GM18870 (cell line): ENCODE measurements around the gene METTL8.
A peak's percentile ranks its signal among the peaks of the same experiment; 100 is the strongest.
"Not testable (repeated sequence)": the region's sequence is repeated elsewhere in the genome, so short reads cannot be mapped to it uniquely, and the experiment has no call there.

Experiments
- ATAC-seq: cut with Tn5 transposase; IDR thresholded peaks from one replicate; pipeline ENCODE4 v1.9.1; 2021; ENCODE audit warnings: moderate library complexity; ENCODE audit not compliant: unreplicated experiment

METTL8 gene

DNA sequence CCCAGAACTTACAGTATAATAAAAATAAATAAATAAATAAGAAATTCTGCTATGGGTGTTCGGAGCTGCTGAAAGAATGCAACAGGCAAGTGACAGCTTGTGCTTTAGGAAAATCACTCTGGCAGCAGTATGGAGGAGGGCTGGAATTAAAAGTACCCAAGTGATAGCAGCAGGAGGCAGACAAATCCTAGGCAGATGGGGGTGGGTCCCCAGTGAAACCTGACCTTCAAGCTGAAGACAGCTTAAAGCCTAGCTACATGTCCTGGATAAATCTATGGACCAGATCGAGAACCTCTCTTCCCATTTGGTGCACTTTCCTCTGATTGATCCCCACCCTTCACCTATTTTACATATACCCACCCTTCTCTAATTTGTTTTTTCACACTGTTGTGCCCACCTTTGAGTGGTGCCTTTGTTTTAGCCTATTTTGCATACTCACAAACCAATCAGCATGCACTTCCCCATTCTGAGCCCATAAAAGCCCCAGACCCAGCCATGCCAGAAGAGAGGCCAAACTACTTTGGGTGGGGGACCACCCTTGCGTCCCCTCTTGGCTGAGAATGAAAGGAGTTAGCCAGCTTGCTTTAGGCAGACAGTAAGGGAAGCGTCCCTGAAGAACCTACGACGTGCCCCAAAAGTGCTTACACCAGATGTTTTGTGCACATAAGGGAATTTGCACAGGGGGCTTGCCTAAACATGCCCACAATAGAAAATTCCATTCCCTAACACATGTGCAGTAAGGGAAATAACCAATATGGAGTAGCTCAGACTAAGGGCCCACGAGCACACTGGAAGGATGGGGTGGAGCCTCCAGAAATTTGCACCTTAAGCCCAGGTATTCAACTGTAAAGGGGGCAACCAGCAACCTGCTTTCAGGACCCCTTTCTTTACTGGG lies 3.0 kb downstream of the METTL8 start:
- ATAC-seq = no peak

DNA sequence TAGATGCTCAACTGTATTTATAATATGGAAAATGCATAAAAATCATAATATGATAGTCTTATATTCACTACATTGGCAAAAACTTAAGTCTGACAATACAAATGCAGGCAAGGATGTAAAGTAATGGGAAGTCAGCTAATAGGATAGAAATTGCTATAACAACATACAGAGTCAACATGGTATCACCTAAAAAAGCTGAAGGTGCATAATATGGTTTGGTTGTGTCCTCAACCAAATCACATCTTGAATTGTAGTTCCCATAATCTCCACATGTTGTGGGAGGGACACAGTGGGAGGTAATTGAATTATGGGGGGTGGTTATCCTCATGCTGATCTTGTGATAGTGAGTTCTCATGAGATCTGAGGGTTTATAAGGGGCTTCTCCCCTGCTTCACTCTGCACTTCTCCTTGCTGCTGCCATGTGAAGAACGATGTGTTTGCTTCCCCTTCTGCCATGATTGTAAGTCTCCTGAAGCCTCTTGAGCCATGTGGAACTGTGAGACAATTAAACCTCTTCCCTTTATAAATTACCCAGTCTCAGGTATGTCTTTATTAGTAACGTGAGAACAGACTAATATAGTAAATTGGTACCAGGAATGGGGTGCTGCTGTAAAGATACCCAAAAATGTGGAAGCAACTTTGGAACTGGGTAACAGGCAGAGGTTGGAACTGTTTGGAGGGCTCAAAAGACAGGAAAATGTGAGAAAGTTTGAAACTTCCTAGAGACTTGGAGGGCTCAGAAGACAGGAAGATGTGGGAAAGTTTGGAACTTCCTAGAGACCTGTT lies 10.9 kb downstream of the METTL8 start:
- ATAC-seq = not testable (repeated sequence)

- ATAC-seq = no peak
Measured at GRCh38 chr2:171420728-171421563, 12.8 kb downstream of the METTL8 start.

DNA sequence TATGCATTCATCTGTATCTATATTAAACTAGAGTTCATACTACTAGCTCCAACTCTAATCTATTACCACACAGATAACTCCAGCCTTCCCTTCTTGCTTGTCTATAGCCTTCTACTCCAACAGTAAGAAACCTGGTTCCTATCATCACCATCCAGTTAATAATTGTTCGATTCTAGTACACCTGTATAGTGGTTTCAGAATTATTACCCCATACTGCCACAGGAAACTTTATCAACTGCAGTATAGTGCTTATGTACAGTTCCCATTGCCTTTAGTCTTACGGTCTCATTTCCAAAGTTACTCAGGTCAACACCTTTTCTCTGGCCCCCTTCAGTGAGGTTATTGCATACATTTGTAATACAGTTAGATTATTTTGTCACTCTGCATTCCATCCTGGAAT lies 14.5 kb downstream of the METTL8 start:
- no peak for ATAC-seq

GRCh38 chr2:171416009-171416926 lies 17.5 kb downstream of the METTL8 start:
- peak; percentile 85 for ATAC-seq

DNA sequence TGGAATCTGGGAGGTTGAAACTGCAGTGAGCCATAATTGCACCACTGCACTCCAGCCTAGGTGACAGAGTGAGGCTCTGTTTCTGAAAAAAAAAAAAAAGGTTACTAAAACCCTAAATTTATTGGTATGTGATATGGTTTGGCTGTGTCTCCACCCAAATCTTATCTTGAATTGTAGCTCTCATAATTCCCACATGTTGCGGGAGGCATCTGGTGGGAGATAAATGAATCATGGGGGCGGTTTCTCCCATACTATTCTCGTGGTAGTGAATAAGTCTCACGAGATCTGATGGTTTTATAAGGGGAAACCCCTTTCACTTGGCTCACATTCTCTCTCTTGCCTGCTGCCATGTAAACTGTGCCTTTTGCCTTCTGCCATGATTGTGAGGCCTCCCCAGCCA lies 19.1 kb downstream of the METTL8 start:
- ATAC-seq = not testable (repeated sequence)

- ATAC-seq = no peak
Measured at GRCh38 chr2:171412571-171413175, 21.1 kb downstream of the METTL8 start.

GRCh38 chr2:171411791-171412483 lies 21.9 kb downstream of the METTL8 start:
- ATAC-seq = no peak

DNA sequence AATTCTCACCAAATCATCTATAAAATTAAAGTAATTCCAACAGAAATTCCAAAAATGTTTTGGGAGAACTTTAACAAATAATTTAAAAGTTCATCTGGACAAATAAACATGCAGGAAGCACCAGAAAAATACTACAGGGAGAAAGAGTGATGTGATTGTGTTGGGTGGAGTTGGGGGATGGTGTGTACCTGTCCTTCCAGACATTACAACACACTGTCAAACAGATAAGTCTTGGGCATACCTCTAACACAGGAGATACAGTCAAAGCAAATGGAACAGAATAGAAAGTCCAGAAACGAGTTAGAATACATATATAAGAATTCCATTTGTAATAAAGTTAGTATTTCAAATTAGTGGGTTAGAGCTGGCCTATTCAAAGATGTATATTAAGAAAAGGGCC lies 22.6 kb downstream of the METTL8 start:
- ATAC-seq = no peak

DNA sequence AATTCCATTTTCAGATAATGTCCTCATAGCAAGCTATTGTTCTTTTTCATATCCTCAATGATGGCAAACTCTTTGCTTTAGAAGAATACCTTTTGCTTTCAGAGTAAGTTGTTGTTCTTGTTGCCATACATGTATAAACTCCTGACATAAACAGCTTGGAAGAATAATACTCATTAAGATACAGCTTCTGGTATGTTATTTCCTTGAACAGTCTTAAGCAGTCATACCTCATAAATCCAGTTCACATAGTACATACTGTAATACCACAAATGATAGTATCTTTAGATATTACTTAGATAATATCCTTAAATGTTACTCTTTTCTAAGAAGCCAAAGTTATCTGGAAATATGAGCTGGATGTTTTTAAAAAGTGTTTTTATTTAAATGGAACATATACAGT lies 23.2 kb downstream of the METTL8 start:
- ATAC-seq = no peak

DNA sequence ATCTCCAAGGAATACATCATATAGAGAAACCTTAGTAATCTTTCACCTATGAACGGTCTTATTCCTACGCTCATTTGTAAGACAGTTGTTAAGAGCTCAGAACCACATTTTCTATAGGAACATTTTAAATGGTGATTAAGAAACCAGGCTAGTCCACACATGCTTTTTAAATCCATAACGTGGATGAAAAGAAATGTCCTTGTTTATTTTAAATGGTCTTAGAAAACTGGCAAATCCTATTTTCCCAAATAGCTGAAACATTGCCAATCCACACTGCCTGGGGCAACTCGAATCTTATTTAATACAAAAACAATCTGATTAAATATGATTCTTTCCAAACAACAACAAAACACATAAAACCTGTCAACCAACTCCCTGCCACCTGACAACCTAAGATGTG lies 23.7 kb downstream of the METTL8 start:
- ATAC-seq = no peak

GRCh38 chr2:171409436-171409971 lies 24.3 kb downstream of the METTL8 start:
- no peak for ATAC-seq

DNA sequence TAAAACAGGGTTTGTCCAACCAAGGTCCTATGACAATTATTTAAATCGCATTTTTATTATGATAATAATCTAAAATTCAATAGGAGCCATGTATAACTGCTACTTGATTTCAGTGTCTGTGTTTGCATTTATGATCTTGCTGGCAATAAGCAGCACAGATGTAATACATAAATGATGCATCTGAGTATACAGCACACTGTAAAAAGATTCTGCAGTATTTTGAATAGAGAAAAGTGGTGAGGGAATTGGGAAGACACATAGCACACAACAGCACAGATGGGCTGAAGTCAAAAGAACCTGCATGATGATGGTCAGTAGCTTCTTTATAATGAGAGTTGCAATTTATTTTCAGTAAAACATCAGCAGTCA lies 26.1 kb downstream of the METTL8 start:
- no peak for ATAC-seq

DNA sequence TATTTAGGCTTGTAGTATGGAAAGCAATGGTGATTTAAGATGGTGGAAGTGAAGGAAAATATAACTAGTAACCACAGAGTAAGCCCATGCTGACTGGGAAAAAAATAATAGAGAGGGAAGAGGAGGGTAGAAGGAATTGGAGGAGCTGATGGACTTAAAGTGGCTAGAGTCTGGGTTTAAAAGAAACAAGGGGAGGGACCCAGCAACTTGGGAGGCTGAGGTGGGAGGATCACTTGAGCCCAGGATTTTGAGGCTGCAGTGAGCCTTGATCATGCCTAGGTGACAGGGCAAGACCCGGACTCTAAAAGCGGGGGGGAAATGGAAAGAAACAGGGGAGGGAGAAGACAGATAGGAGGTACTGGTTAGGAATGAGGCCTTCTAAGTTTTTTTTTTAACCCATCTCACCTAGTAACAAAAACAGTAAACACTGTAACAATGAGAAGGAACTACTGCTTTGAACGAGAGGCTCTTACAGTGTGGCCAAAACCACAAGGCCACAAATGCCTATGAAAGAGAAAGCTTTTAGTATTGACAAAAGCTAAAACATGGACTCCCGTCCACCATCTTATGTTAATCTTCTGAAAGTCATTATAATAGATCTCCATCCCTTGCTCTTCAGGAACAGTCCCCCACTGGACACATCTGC lies 26.6 kb downstream of the METTL8 start:
- ATAC-seq = peak; percentile 55

- ATAC-seq = peak; percentile 48
Measured at GRCh38 chr2:171406044-171406443, 27.7 kb downstream of the METTL8 start.

GRCh38 chr2:171405546-171405945 lies 28.2 kb downstream of the METTL8 start:
- ATAC-seq = no peak

DNA sequence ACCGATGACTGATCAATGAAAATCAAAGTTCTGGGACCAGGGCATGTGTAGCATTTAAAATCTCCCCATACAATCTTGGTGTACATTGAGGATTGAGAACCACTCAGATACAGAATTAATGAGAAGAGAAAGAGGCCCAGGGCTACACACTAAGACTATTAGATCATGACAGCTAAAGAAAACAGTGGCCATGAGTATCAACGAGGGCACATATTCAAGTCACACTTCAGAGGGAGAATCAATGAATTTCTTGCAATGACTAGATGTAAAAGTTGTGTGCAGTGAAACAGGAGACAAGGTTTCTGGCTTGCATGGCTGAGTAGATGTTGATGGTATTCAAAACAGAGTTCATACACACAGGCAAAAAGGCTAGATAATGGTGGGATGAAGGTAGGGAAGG lies 29.1 kb downstream of the METTL8 start:
- ATAC-seq = no peak

- ATAC-seq = no peak
Measured at GRCh38 chr2:171404261-171404660, 29.5 kb downstream of the METTL8 start.
